Activated naive CD8-positive, alpha-beta T cell treated with anti-CD3 and anti-CD28 coated beads, Interleukin-2, amount 50 U/mL, for 16 hours (primary cell): ENCODE results near the gene NDUFB10.
"Not testable (repeated sequence)": the region's sequence is repeated elsewhere in the genome, so short reads cannot be mapped to it uniquely, and the experiment has no call there.

Experiments
- DNase-seq: peaks from one replicate; pipeline ENCODE4 v3.0.0-alpha.2; 2020; ENCODE audit warnings: low read depth, low spot score

Gene NDUFB10

GRCh38 chr16:1946495-1947368, 12.6 kb upstream of the NDUFB10 start:
- no peak for DNase-seq

DNA sequence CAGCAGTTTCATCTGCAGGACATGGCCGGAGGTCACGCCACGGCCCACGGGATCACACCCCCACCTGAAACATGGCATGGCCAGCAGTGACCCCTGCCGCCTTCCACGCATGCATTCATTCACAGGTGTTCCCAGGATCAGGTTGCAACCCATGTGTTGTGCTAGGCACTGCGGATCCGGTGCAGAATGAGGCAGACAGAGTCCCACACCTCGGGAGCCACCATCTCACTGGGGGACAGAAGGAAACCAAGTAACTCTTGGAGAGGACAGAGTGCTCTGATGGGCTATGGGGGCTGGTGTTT, 12.0 kb upstream of the NDUFB10 start:
- no peak for DNase-seq

GRCh38 chr16:1949507-1949906, 9.8 kb upstream of the NDUFB10 start:
- no peak for DNase-seq

DNA sequence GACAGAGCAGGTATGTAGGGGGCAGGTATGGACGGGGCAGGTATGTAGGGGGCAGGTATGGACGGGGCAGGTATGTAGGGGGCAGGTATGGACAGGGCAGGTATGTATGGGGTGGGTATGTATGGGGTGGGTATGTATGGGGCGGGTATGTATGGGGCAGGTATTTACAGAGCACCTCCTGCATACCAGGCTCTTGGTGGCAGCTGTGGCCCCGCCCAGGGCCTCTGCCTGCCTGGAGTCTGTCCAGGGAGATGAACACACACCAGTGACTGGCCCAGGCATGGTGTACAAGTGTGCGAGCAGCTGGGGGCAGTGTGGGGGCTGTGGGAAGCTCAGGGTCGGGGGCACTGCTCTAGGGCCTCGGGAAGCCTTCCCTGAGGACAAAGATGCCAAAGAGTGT, 9.3 kb upstream of the NDUFB10 start:
- no peak for DNase-seq

- no peak for DNase-seq
Observed at GRCh38 chr16:1950559-1950958, 8.8 kb upstream of the NDUFB10 start.

DNA sequence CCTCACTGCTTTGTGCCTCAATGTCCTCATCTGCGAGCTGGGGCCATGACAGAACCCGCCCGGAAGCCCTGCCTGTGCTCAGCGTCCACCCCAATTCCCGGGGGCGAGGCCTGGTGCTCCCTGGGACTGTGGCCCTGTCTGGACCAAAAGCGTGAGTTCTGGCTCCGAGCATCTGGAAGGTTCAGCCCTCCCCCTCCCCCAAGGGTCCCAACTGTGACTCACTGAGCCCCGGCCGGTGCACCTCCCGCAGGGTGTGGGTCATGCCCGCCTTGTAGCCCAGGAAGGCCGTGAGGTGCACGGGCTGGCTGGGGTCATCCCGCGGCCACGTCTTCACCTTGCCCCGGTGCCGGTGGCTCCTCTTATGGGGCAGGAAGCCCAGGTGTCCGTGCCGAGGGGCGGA, 5.6 kb upstream of the NDUFB10 start:
- no peak for DNase-seq

DNA sequence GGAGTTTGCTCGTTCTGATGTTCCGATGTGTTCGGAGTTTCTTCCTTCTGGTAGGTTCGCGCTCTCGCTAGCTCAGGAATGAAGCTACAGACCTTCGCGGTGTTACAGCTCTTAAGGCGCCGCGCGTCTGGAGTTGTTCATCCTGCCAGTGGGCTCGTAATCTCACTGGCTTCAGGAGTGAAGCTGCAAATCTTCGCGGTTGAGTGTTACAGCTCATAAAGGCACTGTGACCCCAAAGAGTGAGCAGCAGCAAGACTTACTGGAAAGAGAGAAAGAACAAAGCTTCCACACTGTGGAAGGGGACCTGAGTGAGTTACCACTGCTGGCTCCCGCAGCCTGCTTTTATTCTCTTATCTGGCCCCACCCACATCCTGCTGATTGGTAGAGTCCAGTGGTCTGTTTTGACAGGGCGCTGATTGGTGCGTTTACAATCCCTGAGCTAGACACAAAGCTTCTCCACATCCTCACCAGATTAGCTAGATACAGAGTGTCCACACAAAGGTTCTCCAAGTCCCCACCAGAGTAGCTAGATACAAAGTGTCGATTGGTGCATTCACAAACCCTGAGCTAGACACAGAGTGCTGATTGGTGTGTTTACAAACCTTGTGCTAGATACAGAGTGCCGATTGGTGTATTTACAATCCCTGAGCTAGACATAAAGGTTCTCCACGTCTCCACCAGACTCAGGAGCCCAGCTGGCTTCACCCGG, 1.8 kb upstream of the NDUFB10 start:
- not testable (repeated sequence) for DNase-seq

DNA sequence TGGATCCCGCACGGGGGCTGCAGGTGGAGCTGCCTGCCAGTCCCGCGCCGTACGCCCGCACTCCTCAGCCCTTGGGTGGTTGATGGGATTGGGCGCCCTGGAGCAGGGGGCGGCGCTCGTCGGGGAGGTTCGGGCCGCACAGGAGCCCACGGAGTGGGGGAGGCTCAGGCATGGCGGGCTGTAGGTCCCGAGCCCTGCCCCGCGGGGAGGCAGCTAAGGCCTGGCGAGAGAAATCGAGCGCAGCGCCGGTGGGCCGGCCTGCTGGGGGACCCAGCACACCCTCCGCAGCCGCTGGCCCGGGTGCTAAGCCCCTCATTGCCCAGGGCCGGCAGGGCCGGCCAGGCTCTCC, 1.2 kb upstream of the NDUFB10 start:
- DNase-seq: not testable (repeated sequence)

DNA sequence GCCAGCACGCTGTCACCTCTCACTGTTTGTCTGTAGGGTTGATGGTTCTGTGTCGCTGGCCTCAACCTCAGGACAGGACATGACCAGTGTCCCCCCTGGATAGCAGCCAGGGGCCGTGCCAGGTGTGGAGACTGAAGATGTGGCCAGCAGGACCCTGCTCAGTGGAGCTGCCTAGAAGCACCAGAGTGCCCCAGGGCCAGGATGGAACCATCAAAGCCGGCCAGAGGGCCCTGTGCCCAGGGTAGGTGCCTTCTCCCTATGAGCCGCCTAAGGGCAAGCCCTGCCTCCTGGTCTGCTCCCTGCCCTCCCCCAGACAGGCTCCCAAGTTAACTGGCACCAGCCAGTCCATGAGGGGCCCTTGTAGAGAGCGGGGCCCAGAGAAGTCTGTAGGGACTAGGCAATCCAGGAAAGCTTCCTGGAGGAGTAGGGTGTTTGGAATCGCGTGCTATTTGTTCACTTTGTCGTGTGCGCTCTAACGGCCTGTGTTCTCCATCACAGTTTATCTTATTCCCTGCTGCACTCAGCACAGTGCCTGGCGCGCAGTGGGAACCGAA, 546 bp upstream of the NDUFB10 start:
- no peak for DNase-seq

DNA sequence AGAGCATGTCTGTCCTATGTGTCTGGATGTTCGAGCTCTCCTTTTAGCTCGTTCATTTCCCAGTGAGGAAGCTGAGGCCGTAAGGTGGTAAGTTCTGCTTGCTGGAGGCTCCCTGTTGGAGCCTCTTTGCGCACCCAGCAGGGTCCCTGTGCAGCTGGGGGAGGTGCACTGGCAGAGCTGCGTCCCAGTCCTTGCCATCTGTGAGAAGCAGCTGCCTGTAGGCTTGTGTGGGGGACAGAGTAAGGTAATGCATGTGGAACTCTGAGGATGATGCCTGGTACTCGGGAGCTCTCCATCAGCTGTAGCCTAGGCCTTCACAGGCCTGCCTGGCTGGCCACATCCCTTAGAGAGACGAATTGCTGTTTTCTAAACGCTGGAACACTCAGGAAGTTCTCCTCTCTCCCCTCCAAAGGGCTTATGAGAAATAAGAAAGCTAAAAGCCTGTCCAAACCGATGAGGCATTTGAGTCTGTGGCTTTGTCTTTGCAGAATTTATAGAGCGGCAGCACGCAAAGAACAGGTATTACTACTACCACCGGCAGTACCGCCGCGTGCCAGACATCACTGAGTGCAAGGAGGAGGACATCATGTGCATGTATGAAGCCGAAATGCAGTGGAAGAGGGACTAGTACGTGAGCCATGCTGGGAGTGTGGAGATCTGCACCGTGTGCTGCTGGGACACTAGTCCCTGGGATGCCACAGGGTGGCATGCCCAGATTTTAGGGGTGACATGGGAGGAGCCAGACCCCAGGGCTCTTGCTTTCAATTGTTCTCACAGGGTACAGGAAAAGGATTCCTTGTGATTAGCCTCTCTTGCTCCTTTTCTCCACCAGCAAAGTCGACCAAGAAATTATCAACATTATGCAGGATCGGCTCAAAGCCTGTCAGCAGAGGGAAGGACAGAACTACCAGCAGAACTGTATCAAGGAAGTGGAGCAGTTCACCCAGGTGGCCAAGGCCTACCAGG, 1.6 kb downstream of the NDUFB10 start:
- no peak for DNase-seq

- no peak for DNase-seq
Observed at GRCh38 chr16:1961651-1962067, 2.3 kb downstream of the NDUFB10 start.

GRCh38 chr16:1962161-1963153, 3.1 kb downstream of the NDUFB10 start:
- not testable (repeated sequence) for DNase-seq

DNA sequence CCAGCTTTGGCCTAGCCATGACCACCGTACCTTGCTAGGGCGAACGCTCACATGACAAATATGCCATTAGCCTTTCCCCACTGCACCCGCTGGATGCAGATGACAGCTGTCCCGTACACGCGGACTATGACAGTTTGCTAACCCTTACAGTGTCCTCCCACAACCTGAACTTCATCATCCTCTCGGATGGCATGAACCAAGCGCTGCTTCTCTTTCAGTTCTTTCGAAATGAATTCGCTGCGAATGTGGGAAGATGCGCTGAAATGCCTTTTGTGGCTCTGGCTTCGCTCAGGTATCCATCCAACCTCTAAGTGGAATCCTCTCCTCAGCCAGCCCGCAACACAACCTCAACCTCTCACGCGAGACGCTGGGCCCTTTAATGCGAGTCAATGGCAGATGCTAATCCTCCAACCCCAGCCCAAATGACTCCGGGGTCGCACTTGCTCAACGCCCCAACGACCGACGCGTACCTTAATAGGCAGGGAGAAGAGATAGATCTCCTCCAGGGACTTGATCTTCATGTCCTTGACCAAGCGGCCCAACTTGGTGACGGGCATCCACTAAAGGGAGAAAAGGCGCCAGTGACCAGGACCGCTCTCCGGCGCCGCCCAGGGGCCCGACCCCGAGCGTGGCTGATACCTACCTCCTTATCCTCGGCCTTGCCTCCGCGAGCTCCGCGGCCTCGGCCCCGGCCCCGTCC, 4.6 kb downstream of the NDUFB10 start:
- DNase-seq: no peak

DNA sequence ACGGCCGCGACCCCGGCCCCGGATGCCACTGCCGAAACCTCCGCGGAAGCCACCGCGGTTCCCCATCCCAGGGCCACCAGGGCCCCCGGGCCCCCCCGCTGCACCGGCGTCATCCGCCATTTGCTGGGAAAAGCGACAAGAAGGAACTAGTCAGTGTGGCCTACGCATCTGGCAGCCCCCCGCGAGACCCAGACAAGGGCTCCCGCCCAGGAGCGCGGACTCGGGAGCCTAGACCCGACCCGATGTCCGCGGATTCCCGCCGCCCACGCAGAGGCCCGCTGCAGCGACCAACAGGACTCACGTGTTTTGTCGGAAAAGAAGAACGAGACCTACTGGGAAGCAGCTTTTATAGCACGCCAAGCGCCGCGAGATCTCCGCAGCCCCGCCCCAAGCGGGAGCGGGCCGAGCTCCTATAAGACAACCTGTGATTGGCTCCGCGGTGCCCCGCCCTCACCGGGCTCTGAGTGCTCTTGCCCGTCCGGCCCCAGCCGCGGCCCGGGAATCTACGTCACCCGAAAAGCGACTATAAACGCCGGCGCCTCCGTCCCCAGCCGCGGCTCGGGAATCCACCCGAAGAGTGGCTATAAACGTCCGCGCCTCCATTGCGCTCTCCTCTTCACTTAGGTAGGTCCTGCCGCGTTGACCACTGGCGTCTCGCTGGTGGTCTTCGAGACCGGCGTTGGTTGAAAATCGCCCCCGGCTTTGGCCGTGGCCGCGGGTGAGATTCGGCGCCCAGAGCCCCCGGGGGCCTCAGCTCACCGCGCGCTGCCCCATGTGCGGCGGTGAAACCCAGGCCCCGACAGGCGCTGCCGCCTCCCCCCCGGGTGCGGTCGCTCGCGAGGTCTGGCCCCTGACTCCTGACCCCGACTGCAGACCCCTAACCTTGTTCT, 5.4 kb downstream of the NDUFB10 start, which contains the start of gene RPS2:
Gene RPS2 (minus strand): TSS at position 321 of the 890 bp plus-strand sequence. CDS start 201 bp downstream, at position 120.
- peak; percentile 99 for DNase-seq

- no peak for DNase-seq
Observed at GRCh38 chr16:1965396-1966001, 6.2 kb downstream of the NDUFB10 start.

DNA sequence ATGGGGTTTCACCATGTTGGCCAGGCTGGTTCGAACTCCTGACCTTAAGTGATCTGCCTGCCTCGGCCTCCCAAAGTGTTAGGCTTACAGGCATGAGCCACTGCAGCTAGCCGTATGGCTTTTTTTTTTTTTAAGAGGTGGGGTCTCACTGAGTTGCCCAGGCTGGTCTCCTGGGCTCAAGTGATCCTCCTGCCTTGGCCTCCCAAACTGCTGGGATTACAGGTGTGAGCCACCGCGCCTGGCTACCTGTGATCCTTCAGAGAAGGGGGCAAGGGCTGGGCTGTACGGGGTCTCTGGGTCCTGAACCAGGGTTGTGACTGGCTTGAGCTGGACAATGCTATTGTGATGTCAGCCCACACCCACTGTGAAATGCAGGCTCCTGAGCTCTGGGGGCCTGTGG, 7.1 kb downstream of the NDUFB10 start, which contains the start of gene RNF151:
Gene RNF151 (plus strand): TSS at position 397 of the 400 bp plus-strand sequence. CDS start 26 bp downstream, outside the sequence.
- no peak for DNase-seq

DNA sequence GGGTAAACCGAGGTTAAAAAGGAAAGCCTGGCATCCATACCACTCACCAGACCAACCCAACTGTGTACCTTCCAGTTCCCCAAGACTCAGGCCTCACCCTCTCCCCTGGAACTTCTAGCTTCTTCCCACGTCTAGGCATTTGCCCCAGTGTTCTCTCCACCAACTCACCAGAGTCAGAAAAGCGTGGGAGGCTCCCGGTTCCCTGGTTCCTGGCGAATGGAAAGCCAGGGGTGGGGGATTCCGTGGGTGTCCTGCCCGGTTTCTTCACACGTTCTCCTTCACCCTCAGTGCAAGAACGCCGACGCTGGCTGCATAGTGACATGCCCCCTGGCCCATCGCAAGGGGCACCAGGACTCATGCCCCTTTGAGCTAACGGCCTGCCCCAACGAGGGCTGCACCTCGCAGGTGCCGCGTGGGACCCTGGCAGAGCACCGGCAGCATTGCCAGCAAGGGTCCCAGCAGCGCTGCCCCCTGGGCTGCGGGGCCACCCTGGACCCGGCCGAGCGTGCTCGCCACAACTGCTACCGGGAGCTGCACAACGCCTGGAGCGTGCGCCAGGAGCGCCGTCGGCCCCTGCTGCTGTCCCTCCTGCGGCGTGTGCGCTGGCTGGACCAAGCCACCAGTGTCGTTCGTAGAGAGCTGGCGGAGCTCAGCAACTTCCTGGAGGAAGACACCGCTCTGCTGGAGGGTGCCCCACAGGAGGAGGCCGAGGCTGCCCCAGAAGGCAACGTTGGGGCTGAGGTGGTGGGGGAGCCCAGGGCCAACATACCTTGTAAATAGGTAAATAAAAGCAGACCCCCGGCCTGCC, 9.0 kb downstream of the NDUFB10 start:
- no peak for DNase-seq
